Testis (tissue), 3 donors: ENCODE measurements around the gene CALD1. TPM values are rescaled to one million over a fixed set of nuclear protein-coding genes. Genes with fewer than 3 reads are reported as not detected.

ENCODE experiments used
- DNase-seq: peaks from one replicate; pipeline ENCODE4 v3.0.0-alpha.2; 2019
- H3K27ac ChIP-seq, 2 donors: fragments of 200-600 bp; sonication (generic); one replicate each; pipeline ENCODE4 v1.5.1; 2019
- H3K27me3 ChIP-seq: fragments of 200-600 bp; sonication (generic); one replicate; pipeline ENCODE4 v1.5.1; 2019
- H3K36me3 ChIP-seq: fragments of 200-600 bp; sonication (generic); one replicate; pipeline ENCODE4 v1.5.1; 2017; ENCODE audit warnings: low read depth; ENCODE audit errors: missing control alignments
- H3K4me1 ChIP-seq: fragments of 200-600 bp; sonication (generic); one replicate; pipeline ENCODE4 v1.5.1; 2019
- H3K4me3 ChIP-seq, 2 donors: fragments of 200-600 bp; sonication (generic); one replicate each; pipeline ENCODE4 v1.5.1; 2017 to 2019
- H3K9me3 ChIP-seq: fragments of 200-600 bp; sonication (generic); one replicate; pipeline ENCODE4 v1.5.1; 2017
- CTCF ChIP-seq, 3 experiments: fragments of 450-650 bp in 2 of 3; fragments of 200-600 bp in 1 of 3; sonication (generic) in 1 of 3; IDR thresholded peaks; one replicate each; pipeline ENCODE4 v1.5.1; 2016 to 2019; ENCODE audit warnings: antibody characterized with exemption in 3 of 3, mild to moderate bottlenecking in 2 of 3, moderate library complexity in 1 of 3
- POLR2A ChIP-seq: fragments of 450-650 bp; IDR thresholded peaks from one replicate; pipeline ENCODE4 v1.6.1; 2017; ENCODE audit warnings: antibody characterized with exemption, mild to moderate bottlenecking, moderate library complexity
- WGBS, 2 donors: methylation state at CpG; one replicate each; pipeline ENCODE4 v1.1.5; 2018; 5-methylcytosine and 5-hydroxymethylcytosine counted together
- intact Hi-C: fragments of 100-400 bp; cut with DNase I; formaldehyde crosslinking; loops from one replicate; pipeline ENCODE4 v1.15.1; 2023; ENCODE audit warnings: low total_unique reads
- polyA plus RNA-seq: library from polyadenylated mRNA; stranded (reverse); fragments of 350-450 nt; fragmentation: Illumina TruSeq; extraction: RNeasy Lipid Tissue Mini Kit (QIAGEN cat#74804); gene quantifications from one replicate; pipeline ENCODE4 v1.2.3, GENCODE V29; 2014; ENCODE audit warnings: low read depth, low replicate concordance; ENCODE audit not compliant: insufficient read depth
- total RNA-seq, 2 donors: library from RNA; depleted of rRNA; stranded (reverse); fragments of >200 nt; gene quantifications; one replicate each; pipeline ENCODE4 v1.2.3, GENCODE V29; 2016

CALD1 gene
- total and polyA plus RNA-seq, 3 donors from 2014 or later: 103 to 153 (median 135) TPM

GRCh38 chr7:134827889-134828288, 48.5 kb downstream of the CALD1 start:
- intact Hi-C loops: no loop called here
- TF ChIP-seq CTCF (IDR thresholded peaks at IDR 0.05) (no peak), POLR2A (no peak)
- WGBS, 2 donors: 48 to 58% methylated on average over 3 of the region's 3 CpGs
- no peak overlapping the region for H3K4me3 ChIP-seq
- no peak for DNase-seq
- H3K4me1 ChIP-seq: peaks cover 12% of the 10 kb centered on the region
- no peaks in the 10 kb centered on the region for H3K27me3 ChIP-seq
- no peaks in the 10 kb centered on the region for H3K9me3 ChIP-seq
- H3K36me3 ChIP-seq: no peaks in the 10 kb centered on the region
- peak overlapping the region; percentile 57 to 73 for H3K27ac ChIP-seq

DNA sequence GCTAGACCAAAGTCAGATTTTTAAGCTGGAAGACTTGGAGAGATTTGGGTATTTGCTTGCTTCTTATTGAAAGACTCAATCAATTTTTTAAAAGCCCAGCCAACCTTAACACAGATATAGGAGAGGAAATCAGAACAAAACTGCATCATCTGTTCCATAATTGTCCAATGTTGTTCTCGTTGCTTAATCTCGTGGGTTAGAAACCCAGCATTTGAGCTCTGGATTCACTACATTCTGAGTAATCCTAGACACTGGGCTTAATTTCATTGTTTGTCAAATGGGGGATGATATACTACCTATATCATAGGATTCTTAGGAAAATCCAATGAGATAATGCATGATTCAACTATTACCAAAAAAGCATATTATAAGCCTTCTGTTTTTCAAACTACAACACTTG, 48.9 kb downstream of the CALD1 start:
- 51 to 63% methylated on average over 2 of the region's 2 CpGs for WGBS, 2 donors

DNA sequence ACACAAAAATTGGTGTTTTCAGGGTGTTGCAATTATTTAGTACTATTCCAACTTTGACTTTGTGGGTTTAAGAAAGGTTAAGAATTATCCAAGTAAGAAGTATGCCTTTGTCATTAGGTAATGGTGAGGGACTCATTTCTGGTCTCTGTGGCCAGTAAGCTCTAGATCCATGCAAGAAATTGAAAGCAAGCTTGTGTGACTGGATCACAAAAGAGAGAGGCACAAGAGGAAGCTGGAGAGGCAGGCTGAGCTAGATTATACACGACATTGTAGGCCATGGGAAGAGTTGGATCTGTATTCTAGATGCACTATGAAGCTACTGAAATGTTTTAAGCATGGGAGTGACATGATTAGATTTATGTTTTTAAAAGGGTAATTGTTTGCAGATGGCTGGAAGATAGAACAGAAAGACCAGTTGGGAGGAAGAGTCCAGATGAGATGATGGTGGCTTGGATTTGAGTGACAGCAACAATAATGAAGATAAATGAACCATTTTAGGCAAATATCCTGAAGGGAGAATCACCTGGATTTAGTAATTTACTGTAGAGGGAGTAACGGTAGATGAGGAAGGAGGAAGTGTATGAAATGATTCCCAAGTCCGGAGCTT, 50.0 kb downstream of the CALD1 start:
- peak overlapping the region in 1 of 2 donors; percentile 73 for H3K27ac ChIP-seq
- 72 to 93% methylated on average over 3 of the region's 3 CpGs for WGBS, 2 donors
- no peak overlapping the region for H3K4me3 ChIP-seq
- no peak for TF ChIP-seq CTCF (IDR thresholded peaks at IDR 0.05)
- no peak for TF ChIP-seq POLR2A
- intact Hi-C loops: no loop called here
- no peak for DNase-seq
- no peaks in the 10 kb centered on the region for H3K27me3 ChIP-seq
- peaks cover 12% of the 10 kb centered on the region for H3K4me1 ChIP-seq
- no peaks in the 10 kb centered on the region for H3K36me3 ChIP-seq
- H3K9me3 ChIP-seq: no peaks in the 10 kb centered on the region

More for the DNA sequence above, 48.9 kb downstream of the CALD1 start:
- TF ChIP-seq CTCF (IDR thresholded peaks at IDR 0.05) (no peak), POLR2A (no peak)
- Histone ChIP-seq H3K27ac (peak overlapping the region; percentile 1 to 73), H3K4me3 (no peak overlapping the region), H3K9me3 (no peaks in the 10 kb centered on the region), H3K27me3 (no peaks in the 10 kb centered on the region), H3K36me3 (no peaks in the 10 kb centered on the region), H3K4me1 (peaks cover 12% of the 10 kb centered on the region)
- intact Hi-C loops: no loop called here
- DNase-seq: no peak

GRCh38 chr7:134831862-134832261, 52.4 kb downstream of the CALD1 start:
- H3K9me3 ChIP-seq: no peaks in the 10 kb centered on the region
- DNase-seq: peak; percentile 78
- H3K4me3 ChIP-seq: peak overlapping the region; percentile 7 to 36
- peak overlapping the region in 1 of 2 donors; percentile 18 for H3K27ac ChIP-seq
- H3K4me1 ChIP-seq: peaks cover 8% of the 10 kb centered on the region
- TF ChIP-seq POLR2A: no peak
- no peak for TF ChIP-seq CTCF (IDR thresholded peaks at IDR 0.05)
- H3K36me3 ChIP-seq: no peaks in the 10 kb centered on the region
- H3K27me3 ChIP-seq: no peaks in the 10 kb centered on the region
- 45 to 62% methylated on average over 15 of the region's 15 CpGs for WGBS, 2 donors
- intact Hi-C loops: no loop called here

- WGBS, 2 donors: 62 to 68% methylated on average over 3 of the region's 3 CpGs
- Histone ChIP-seq H3K4me1 (peaks cover 5% of the 10 kb centered on the region), H3K27me3 (no peaks in the 10 kb centered on the region), H3K9me3 (no peaks in the 10 kb centered on the region), H3K36me3 (no peaks in the 10 kb centered on the region), H3K4me3 (no peak overlapping the region), H3K27ac (peak overlapping the region in 1 of 2 donors; percentile 18)
- intact Hi-C loops: no loop called here
- DNase-seq: no peak
- TF ChIP-seq POLR2A (no peak), CTCF (IDR thresholded peaks at IDR 0.05) (no peak)
Measured at GRCh38 chr7:134832367-134832766, 52.9 kb downstream of the CALD1 start.
